PC-3 (cell line): Measurements from ENCODE around the gene A2ML1. TPM values are rescaled to one million over a fixed set of nuclear protein-coding genes. Genes with fewer than 3 reads are reported as not detected.

Experiments
- ATAC-seq: fragments of 200-7000 bp; cut with Tn5 transposase; 2 replicates; pipeline ENCODE4 v1.9.1; 2020; ENCODE audit warnings: mild to moderate bottlenecking, moderate library complexity
- BruUV-seq: library from RNA; stranded (reverse); fragments of 400-500 nt; replicated peaks from 2 replicates; lab custom pipeline; 2021; lab: Mats Ljungman, UMichigan
- CTCF ChIA-PET: fragments of 300-600 bp; sonication (Branson Sonifier 250); formaldehyde crosslinking; loops from one replicate; lab custom pipeline; 2022; ENCODE audit warnings: antibody characterized with exemption; lab: Charles Lee
- POLR2A ChIA-PET: fragments of 300-600 bp; sonication (Branson Sonifier 250); formaldehyde crosslinking; loops from one replicate; lab custom pipeline; 2022; ENCODE audit warnings: antibody characterized with exemption; ENCODE audit not compliant: unreplicated experiment; lab: Charles Lee
- DNase-seq: peaks from one replicate; pipeline ENCODE4 v3.0.0-alpha.2; 2015
- H2AFZ ChIP-seq: fragments of 300-600 bp; sonication (generic); 2 replicates; pipeline ENCODE4 v1.6.0; 2016; ENCODE audit warnings: antibody characterized with exemption, low read length
- H3F3A ChIP-seq: fragments of 300-600 bp; sonication (generic); one replicate; pipeline ENCODE4 v1.6.0; 2017; ENCODE audit warnings: antibody characterized with exemption, low read length, control low read depth, mild to moderate bottlenecking; ENCODE audit not compliant: unreplicated experiment
- H3K27ac ChIP-seq: fragments of 300-600 bp; sonication (generic); 2 replicates; pipeline ENCODE4 v1.5.1; 2016; ENCODE audit warnings: mild to moderate bottlenecking, low read length
- H3K27me3 ChIP-seq: fragments of 300-600 bp; sonication (generic); 2 replicates; pipeline ENCODE4 v1.6.1; 2016; ENCODE audit warnings: low read length, mixed read lengths
- H3K36me3 ChIP-seq: fragments of 300-600 bp; sonication (generic); 2 replicates; pipeline ENCODE4 v1.6.1; 2016; ENCODE audit warnings: low read depth, mixed run types, low read length, mixed read lengths
- H3K4me1 ChIP-seq: fragments of 300-600 bp; sonication (generic); 2 replicates; pipeline ENCODE4 v1.5.1; 2016; ENCODE audit warnings: low read length; ENCODE audit not compliant: insufficient read depth
- H3K4me2 ChIP-seq: fragments of 300-600 bp; sonication (generic); 2 replicates; pipeline ENCODE4 v1.6.0; 2016; ENCODE audit warnings: low read length
- H3K4me3 ChIP-seq: fragments of 300-600 bp; sonication (generic); 2 replicates; pipeline ENCODE4 v1.5.1; 2016; ENCODE audit warnings: mild to moderate bottlenecking, low read length, mixed read lengths
- H3K79me2 ChIP-seq: fragments of 300-600 bp; sonication (generic); 2 replicates; pipeline ENCODE4 v1.6.1; 2017; ENCODE audit warnings: low read length, mixed read lengths
- H3K9ac ChIP-seq: fragments of 300-600 bp; sonication (generic); 2 replicates; pipeline ENCODE4 v1.6.0; 2016; ENCODE audit warnings: mild to moderate bottlenecking, low read length
- H3K9me2 ChIP-seq: fragments of 300-600 bp; sonication (generic); replicated peaks from 2 replicates; pipeline ENCODE4 v1.6.1; 2016; ENCODE audit warnings: mixed run types, low read length, mixed read lengths
- H3K9me3 ChIP-seq: fragments of 300-600 bp; sonication (generic); 2 replicates; pipeline ENCODE4 v1.6.1; 2016; ENCODE audit warnings: low read length, mixed read lengths
- H4K20me1 ChIP-seq: fragments of 300-600 bp; sonication (generic); 2 replicates; pipeline ENCODE4 v1.6.1; 2016; ENCODE audit warnings: low read length, mixed read lengths
- CTCF ChIP-seq: fragments of 300-600 bp; sonication (generic); conservative IDR thresholded peaks from 2 replicates; pipeline ENCODE4 v1.5.1; 2017; ENCODE audit warnings: antibody characterized with exemption, low read depth, mild to moderate bottlenecking, low read length
- EZH2 ChIP-seq: fragments of 300-600 bp; sonication (generic); IDR thresholded peaks from one replicate; pipeline ENCODE4 v1.6.1; 2017; ENCODE audit warnings: antibody characterized with exemption, mild to moderate bottlenecking, low read length; ENCODE audit not compliant: unreplicated experiment
- EZH2phosphoT487 ChIP-seq: fragments of 300-600 bp; sonication (generic); IDR thresholded peaks from 2 replicates; pipeline ENCODE4 v1.6.1; 2018; ENCODE audit warnings: mild to moderate bottlenecking, antibody characterized with exemption, low read length, borderline replicate concordance
- intact Hi-C: fragments of 100-400 bp; cut with micrococcal nuclease; formaldehyde crosslinking; loops from 2 replicates; pipeline ENCODE4 v1.9.0; 2023
- total RNA-seq: library from RNA; depleted of rRNA; stranded (reverse); fragments of >200 nt; gene quantifications from 2 replicates; pipeline ENCODE4 v1.2.3, GENCODE V29; 2014

A2ML1 gene
- total RNA-seq, 1 experiment from 2014 or later: 0.36 TPM

DNA sequence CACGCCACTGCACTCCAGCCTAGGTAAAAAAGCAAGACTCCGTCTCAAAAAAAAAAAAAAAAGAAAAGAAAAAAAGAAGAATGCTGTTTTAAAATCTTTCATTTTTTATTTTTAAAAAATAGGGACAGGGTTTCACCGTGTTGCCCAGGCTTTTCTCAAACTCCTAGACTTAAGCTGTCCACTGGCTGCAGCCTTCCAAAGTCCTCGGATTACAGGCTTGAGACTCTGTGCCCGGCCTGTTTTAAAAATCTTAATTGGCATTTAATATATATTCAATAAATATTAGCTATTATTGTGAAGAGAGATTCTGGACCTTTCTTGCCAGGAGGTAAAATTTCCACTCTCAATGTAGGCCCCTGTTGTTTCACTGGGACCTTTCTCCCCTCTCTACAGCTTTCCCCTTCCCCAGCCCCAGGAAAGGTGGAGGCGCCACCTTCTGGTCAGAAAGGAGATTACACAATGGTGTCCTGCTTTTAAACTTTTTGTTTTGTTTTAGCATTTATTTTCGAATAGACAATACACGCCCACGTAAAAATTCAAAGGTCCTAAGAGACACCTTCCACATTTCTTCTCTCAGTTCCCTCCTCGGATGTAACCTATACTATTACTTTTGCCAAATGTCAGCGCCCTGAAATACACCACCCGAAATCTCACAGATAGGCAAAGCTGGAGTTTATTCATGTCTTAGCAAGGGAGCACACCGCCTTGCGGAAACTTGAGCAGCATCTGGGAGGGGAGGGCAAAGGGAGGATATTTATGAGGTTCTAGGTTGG, 68.1 kb downstream of the A2ML1 start:
- H3K27ac ChIP-seq: no peak overlapping the region
- peak; percentile 59 for DNase-seq

DNA sequence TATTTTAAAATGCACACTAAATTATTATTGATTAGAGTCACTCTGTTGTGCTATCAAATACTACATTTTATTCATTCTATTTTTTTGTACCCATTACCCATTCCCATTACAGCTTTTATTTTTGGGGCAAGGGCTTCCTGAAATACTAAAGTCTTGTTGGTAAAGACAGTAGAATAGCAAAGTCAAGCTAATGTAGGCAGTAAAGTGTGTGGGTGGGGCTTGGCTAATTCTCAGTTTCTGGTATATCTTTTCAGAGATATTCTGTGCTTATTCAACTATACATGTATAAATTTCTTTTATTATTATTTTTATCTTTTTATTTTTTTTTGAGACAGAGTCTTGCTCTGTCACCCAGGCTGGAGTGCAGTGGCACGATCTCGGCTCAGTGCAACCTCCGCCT, 69.6 kb downstream of the A2ML1 start:
- TF ChIP-seq EZH2phosphoT487 (no peak), EZH2 (no peak), CTCF (no peak)
- Histone ChIP-seq H3K4me3 (no peak overlapping the region), H3F3A (no peaks in the 10 kb centered on the region), H3K9me3 (no peaks in the 10 kb centered on the region), H4K20me1 (no peaks in the 10 kb centered on the region), H3K79me2 (no peaks in the 10 kb centered on the region), H3K9me2 (no peaks in the 10 kb centered on the region), H3K27ac (no peak overlapping the region), H3K4me2 (no peak overlapping the region), H3K9ac (no peak overlapping the region), H3K4me1 (no peaks in the 10 kb centered on the region), H2AFZ (no peak overlapping the region), H3K27me3 (no peaks in the 10 kb centered on the region), H3K36me3 (no peaks in the 10 kb centered on the region)
- ATAC-seq (no peak), DNase-seq (no peak)
- no TSS peak for BruUV-seq
- intact Hi-C loops: loop anchor here (1.0 to 10.0 kb wide), 2 partner anchors 112 to 207 kb away; no protein-coding TSS in a partner anchor
- POLR2A ChIA-PET: no interaction called here
- CTCF ChIA-PET: no interaction called here

More for the DNA sequence above, 68.1 kb downstream of the A2ML1 start:
- 0 out of 2 replicates have a peak, but pooled peaks cover 5% of the 10 kb centered on the region for H3K27me3 ChIP-seq
- no peaks in the 10 kb centered on the region for H3K4me1 ChIP-seq
- H4K20me1 ChIP-seq: no peaks in the 10 kb centered on the region
- no peaks in the 10 kb centered on the region for H3K79me2 ChIP-seq
- intact Hi-C loops: loop anchor here (1.0 to 10.0 kb wide), 2 partner anchors 110 to 206 kb away; no protein-coding TSS in a partner anchor
- peak overlapping the region; percentile 90 for H2AFZ ChIP-seq
- H3F3A ChIP-seq: no peaks in the 10 kb centered on the region
- no peaks in the 10 kb centered on the region for H3K9me2 ChIP-seq
- ATAC-seq: peak; percentile 60
- H3K4me2 ChIP-seq: peak overlapping the region; percentile 83
- H3K9me3 ChIP-seq: no peaks in the 10 kb centered on the region
- CTCF ChIA-PET: interaction anchor here (0.5 to 0.6 kb wide), 2 partner anchors 25 to 233 kb away, joined by 4 to 10 read pairs; no protein-coding TSS in a partner anchor
- H3K36me3 ChIP-seq: no peaks in the 10 kb centered on the region
- peak overlapping the region; percentile 70 for H3K4me3 ChIP-seq
- POLR2A ChIA-PET: no interaction called here
- TF ChIP-seq EZH2 (no peak), CTCF (peak; percentile 82)
- H3K9ac ChIP-seq: no peak overlapping the region
- no TSS peak for BruUV-seq

DNA sequence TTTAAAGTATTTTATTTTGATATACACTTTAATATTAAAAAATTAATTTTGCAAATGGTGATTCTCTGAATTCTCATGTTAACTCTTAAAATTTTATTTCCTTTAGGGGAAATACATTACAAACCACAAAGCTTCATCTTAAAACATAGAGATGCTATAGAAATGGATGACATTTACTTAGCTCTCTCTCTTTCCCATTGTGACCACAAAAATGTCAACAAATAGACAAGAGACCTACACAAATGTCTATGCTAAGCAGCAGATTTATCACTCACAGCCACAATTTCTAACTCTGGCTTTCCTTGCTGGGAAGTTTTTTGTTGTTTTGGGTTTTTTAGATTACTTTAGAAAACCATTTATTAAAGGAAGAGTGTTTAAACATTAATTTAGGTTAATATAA, 72.0 kb downstream of the A2ML1 start:
- no peaks in the 10 kb centered on the region for H3K4me1 ChIP-seq
- intact Hi-C loops: loop anchor here (10.0 kb wide), 1 partner anchor 210 kb away; no protein-coding TSS in a partner anchor
- ATAC-seq (no peak), DNase-seq (no peak)
- H4K20me1 ChIP-seq: no peaks in the 10 kb centered on the region
- H3K27ac ChIP-seq: no peak overlapping the region
- H3K4me2 ChIP-seq: no peak overlapping the region
- H3K79me2 ChIP-seq: no peaks in the 10 kb centered on the region
- POLR2A ChIA-PET: no interaction called here
- no peaks in the 10 kb centered on the region for H3K9me3 ChIP-seq
- BruUV-seq: no TSS peak
- H3F3A ChIP-seq: no peaks in the 10 kb centered on the region
- no peak overlapping the region for H2AFZ ChIP-seq
- H3K36me3 ChIP-seq: no peaks in the 10 kb centered on the region
- H3K9ac ChIP-seq: no peak overlapping the region
- H3K27me3 ChIP-seq: 0 out of 2 replicates have a peak, but pooled peaks cover 9% of the 10 kb centered on the region
- no peak for TF ChIP-seq EZH2phosphoT487
- TF ChIP-seq CTCF: no peak
- TF ChIP-seq EZH2: no peak
- CTCF ChIA-PET: no interaction called here
- no peak overlapping the region for H3K4me3 ChIP-seq
- no peaks in the 10 kb centered on the region for H3K9me2 ChIP-seq
